HepG2 (cell line): Measurements from ENCODE around the gene GZF1. TPM values are rescaled to one million over a fixed set of nuclear protein-coding genes. Genes with fewer than 3 reads are reported as not detected.

Source experiments
- ATAC-seq: fragments of 200-7000 bp; cut with Tn5 transposase; 3 replicates; pipeline ENCODE4 v1.9.1; 2020; ENCODE audit warnings: mild to moderate bottlenecking, moderate library complexity
- BruUV-seq: library from RNA; stranded (reverse); fragments of 400-500 nt; replicated peaks from 2 replicates; lab custom pipeline; 2021; lab: Mats Ljungman, UMichigan
- CTCF ChIA-PET: fragments of 300-600 bp; formaldehyde crosslinking; extraction: SDS; loops from one replicate; lab custom pipeline; 2021; ENCODE audit warnings: low total read pairs, inconsistent platforms, low intra/inter-chr PET ratio; lab: Yijun Ruan, JAX
- POLR2A ChIA-PET: fragments of 350-600 bp; sonication (Branson Sonifier 250); formaldehyde crosslinking; loops from one replicate; lab custom pipeline; 2020; ENCODE audit warnings: antibody characterized with exemption, inconsistent platforms; lab: Yijun Ruan, JAX
- DNase-seq: peaks from one replicate; pipeline ENCODE4 v3.0.0-alpha.2; 2015; ENCODE audit warnings: low spot score
- FAIRE-seq: peaks from 3 replicates; lab custom pipeline; 2011; peaks lifted over from hg19 to GRCh38; lab: Jason Lieb, UNC
- H2AFZ ChIP-seq: one replicate; pipeline ENCODE4 v1.6.1; 2011; ENCODE audit warnings: low read length, inconsistent platforms
- H3K27ac ChIP-seq: fragments of 300-600 bp; 3 replicates; pipeline ENCODE4 v1.8.0; 2011; ENCODE audit warnings: mixed run types, mild to moderate bottlenecking, mixed read lengths, low read length, inconsistent platforms; ENCODE audit not compliant: insufficient read depth; ENCODE audit errors: extremely low read length
- H3K27me3 ChIP-seq, 2 experiments: fragments of 200-600 bp in 1 of 2; 2 replicates in 1 of 2; 3 replicates in 1 of 2; pipeline versions ENCODE4 v1.6.0 to v1.8.0; 2011; ENCODE audit warnings: low read length in 2 of 2, mild to moderate bottlenecking in 2 of 2, moderate library complexity in 2 of 2, inconsistent platforms in 1 of 2; ENCODE audit not compliant: insufficient read depth in 2 of 2, control insufficient read depth in 1 of 2
- H3K36me3 ChIP-seq, 2 experiments: fragments of 200-600 bp in 1 of 2; replicated peaks in 1 of 2; 2 replicates in 1 of 2; 3 replicates in 1 of 2; pipeline versions ENCODE4 v1.5.1 to v1.8.0; 2011; ENCODE audit warnings: low read length in 2 of 2, inconsistent platforms in 1 of 2; ENCODE audit not compliant: insufficient read depth in 2 of 2, control insufficient read depth in 1 of 2
- H3K4me1 ChIP-seq: 2 replicates; pipeline ENCODE4 v1.5.1; 2012; ENCODE audit warnings: low read length, inconsistent platforms; ENCODE audit not compliant: insufficient read depth
- H3K4me2 ChIP-seq: 2 replicates; pipeline ENCODE4 v1.6.0; 2011; ENCODE audit warnings: low read depth, low read length, inconsistent platforms
- H3K4me3 ChIP-seq, 3 experiments: fragments of 200-600 bp in 1 of 3; sonication (generic), shearing (Covaris generic) in 1 of 3; replicated peaks in 1 of 3; 2 replicates each; pipeline ENCODE4 v1.5.1; 2011 to 2016; ENCODE audit warnings: low read length in 3 of 3, inconsistent platforms in 2 of 3, low read depth in 2 of 3, mild to moderate bottlenecking in 2 of 3, control low read depth in 1 of 3, mixed read lengths in 1 of 3; ENCODE audit not compliant: insufficient read depth in 1 of 3
- H3K79me2 ChIP-seq: one replicate; pipeline ENCODE4 v1.6.1; 2011; ENCODE audit warnings: low read length, inconsistent platforms; ENCODE audit not compliant: insufficient read depth
- H3K9ac ChIP-seq: 2 replicates; pipeline ENCODE4 v1.6.0; 2011; ENCODE audit warnings: mild to moderate bottlenecking, low read depth, low read length, inconsistent platforms; ENCODE audit not compliant: insufficient read depth
- H3K9me3 ChIP-seq: 2 replicates; pipeline ENCODE4 v1.5.1; 2012; ENCODE audit warnings: mild to moderate bottlenecking, low read length
- H4K20me1 ChIP-seq: 2 replicates; pipeline ENCODE4 v1.6.0; 2011; ENCODE audit warnings: inconsistent platforms, mild to moderate bottlenecking, low read length, moderate library complexity; ENCODE audit not compliant: insufficient read depth
- ARID2 ChIP-seq: sonication (generic); formaldehyde crosslinking; IDR thresholded peaks from 2 replicates; pipeline ENCODE4 v1.8.1; 2022; ENCODE audit warnings: mild to moderate bottlenecking, missing genetic modification reagents, borderline replicate concordance
- HOXA3 ChIP-seq: sonication (generic); formaldehyde crosslinking; IDR thresholded peaks from 2 replicates; pipeline ENCODE4 v1.5.0; 2020; ENCODE audit warnings: missing genetic modification reagents
- HOXD1 ChIP-seq: sonication (generic); formaldehyde crosslinking; IDR thresholded peaks from 2 replicates; pipeline ENCODE4 v1.5.0; 2020; ENCODE audit warnings: missing genetic modification reagents
- NAIF1 ChIP-seq: sonication (generic); formaldehyde crosslinking; IDR thresholded peaks from 2 replicates; pipeline ENCODE4 v1.5.0; 2020; ENCODE audit warnings: mild to moderate bottlenecking, missing genetic modification reagents, borderline replicate concordance
- NFIB ChIP-seq: sonication (generic); formaldehyde crosslinking; IDR thresholded peaks from 2 replicates; pipeline ENCODE4 v1.9.0; 2021; ENCODE audit warnings: missing genetic modification reagents, mild to moderate bottlenecking, borderline replicate concordance
- NFKBIZ ChIP-seq: IDR thresholded peaks from 2 replicates; pipeline ENCODE4 v1.6.1; 2018; ENCODE audit warnings: missing genetic modification reagents, missing compliant biosample characterization
- REL ChIP-seq: sonication (generic); formaldehyde crosslinking; conservative IDR thresholded peaks from 2 replicates; pipeline ENCODE4 v1.8.0; 2022; ENCODE audit warnings: mild to moderate bottlenecking, missing genetic modification reagents, moderate library complexity
- TOPORS ChIP-seq: sonication (generic); formaldehyde crosslinking; IDR thresholded peaks from 2 replicates; pipeline ENCODE4 v1.8.0; 2023; ENCODE audit warnings: mild to moderate bottlenecking, missing genetic modification reagents
- ZNF230 ChIP-seq: sonication (generic); formaldehyde crosslinking; IDR thresholded peaks from 2 replicates; pipeline ENCODE4 v1.4.0; 2020; ENCODE audit warnings: mild to moderate bottlenecking, missing genetic modification reagents
- ZNF619 ChIP-seq: sonication (generic); formaldehyde crosslinking; IDR thresholded peaks from 2 replicates; pipeline ENCODE4 v1.4.0; 2020; ENCODE audit warnings: mild to moderate bottlenecking, missing genetic modification reagents
- ZNF670 ChIP-seq: sonication (generic); formaldehyde crosslinking; IDR thresholded peaks from 2 replicates; pipeline ENCODE4 v1.8.0; 2022; ENCODE audit warnings: mild to moderate bottlenecking, missing genetic modification reagents, borderline replicate concordance
- ZNF703 ChIP-seq: sonication (generic); formaldehyde crosslinking; IDR thresholded peaks from 2 replicates; pipeline ENCODE4 v1.5.1; 2020; ENCODE audit warnings: missing genetic modification reagents, mild to moderate bottlenecking, moderate library complexity, borderline replicate concordance
- WGBS: methylation state at CpG from one replicate; pipeline ENCODE4 v1.1.6; 2017; ENCODE audit warnings: low lambda C conversion rate; 5-methylcytosine and 5-hydroxymethylcytosine counted together
- in situ Hi-C: cut with HindIII; loops from 2 replicates; pipeline ENCODE4 v1.10.0; 2017; ENCODE audit warnings: low pct_unique_long_range_greater_than_20kb; ENCODE audit not compliant: extremely low pct_ligation_motif_present
- intact Hi-C: fragments of 100-400 bp; cut with micrococcal nuclease; formaldehyde crosslinking; loops from one replicate; pipeline ENCODE4 v1.10.0; 2022; ENCODE audit not compliant: unreplicated experiment
- polyA plus RNA-seq, 8 experiments: library from polyadenylated mRNA; depleted of rRNA in 3 of 8; stranded (reverse) in 7 of 8; unstranded in 1 of 8; fragments of >200 nt; fragmentation: Illumina TruSeq in 4 of 8; extraction: Trizol in 4 of 8; gene quantifications; 2 replicates each; pipeline versions ENCODE4 v1.2.1 to v1.2.3, GENCODE V29; 2011 to 2016; ENCODE audit warnings: low read depth in 4 of 8, missing spikeins in 1 of 8, mixed read lengths in 1 of 8; ENCODE audit not compliant: insufficient read depth in 1 of 8
- total RNA-seq, 5 experiments: library from RNA; depleted of rRNA; stranded (reverse); fragments of >200 nt; fragmentation: Illumina TruSeq; extraction: Trizol; gene quantifications; 2 replicates each; pipeline ENCODE4 v1.2.3, GENCODE V29; 2016; ENCODE audit warnings: low read depth in 1 of 5
- TF ChIP-seq, protein P1 (sequence below): sonication (generic); formaldehyde crosslinking; IDR thresholded peaks from 2 replicates; pipeline ENCODE4 v1.5.0; 2020; ENCODE audit warnings: mild to moderate bottlenecking, missing genetic modification reagents, moderate library complexity
- TF ChIP-seq, protein P2 (sequence below): sonication (generic); formaldehyde crosslinking; IDR thresholded peaks from 2 replicates; pipeline ENCODE4 v1.4.0; 2020; ENCODE audit warnings: missing genetic modification reagents
- TF ChIP-seq, protein P3 (sequence below): sonication (generic); formaldehyde crosslinking; IDR thresholded peaks from 2 replicates; pipeline ENCODE4 v1.5.1; 2020; ENCODE audit warnings: missing genetic modification reagents, mild to moderate bottlenecking, borderline replicate concordance
- TF ChIP-seq, protein P4 (sequence below): IDR thresholded peaks from 2 replicates; pipeline ENCODE4 v1.6.1; 2016; ENCODE audit warnings: missing compliant biosample characterization, missing genetic modification reagents, borderline replicate concordance

The GZF1 gene
- total and polyA plus RNA-seq, 2 of the 13 experiments (the other 11 are each of a cell fraction or from before 2014, with no cell fraction given) = 16.9 to 26.0 TPM

DNA sequence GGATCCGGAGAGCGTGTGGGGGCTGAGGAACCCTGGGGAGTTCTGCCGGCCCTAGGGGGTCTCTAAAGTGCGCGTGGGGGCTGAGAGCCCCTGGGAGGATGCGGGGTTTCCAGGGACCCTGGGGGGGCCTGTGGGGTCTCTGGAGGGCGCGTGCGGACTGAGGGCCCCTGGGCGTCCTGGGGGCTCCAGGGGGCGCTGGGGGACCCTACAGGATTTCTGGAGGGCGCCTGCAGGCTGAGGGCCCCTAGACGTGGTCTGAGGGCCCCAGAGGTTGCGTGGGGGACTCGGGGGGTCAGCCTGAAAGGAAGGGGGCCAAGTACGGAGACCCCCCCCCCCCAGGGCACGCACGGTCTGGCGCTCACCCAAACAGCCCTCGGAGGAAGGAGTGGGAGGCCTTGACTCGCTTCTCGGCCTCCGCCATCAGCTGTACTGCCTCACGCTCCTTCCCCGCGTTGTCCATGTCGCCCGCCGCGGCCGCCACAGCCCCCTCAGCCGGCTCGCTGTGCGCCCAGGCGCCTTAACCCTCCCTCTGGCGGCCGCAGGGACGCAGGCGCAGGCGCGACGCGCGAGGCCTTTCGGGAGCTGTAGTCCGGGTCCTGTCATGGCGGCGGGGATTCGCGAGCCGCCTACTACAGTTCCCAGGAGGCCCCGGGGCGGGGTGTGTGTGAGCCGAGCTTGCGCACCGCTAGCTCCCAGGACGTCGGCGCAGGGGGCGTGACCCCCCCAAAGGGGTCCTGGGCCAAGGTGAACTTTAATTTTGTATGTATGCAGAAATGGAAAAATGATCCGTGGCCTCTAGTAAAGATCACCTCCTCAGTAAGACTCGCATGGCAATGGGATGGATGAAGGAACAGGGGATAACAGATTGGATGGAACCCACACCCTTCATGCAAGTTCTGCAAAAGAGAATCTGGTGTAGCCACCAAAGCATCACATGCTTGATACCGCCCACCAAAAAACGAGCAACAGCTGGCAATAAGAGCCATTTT lies 59.3 kb downstream of the GZF1 start, which contains the start of gene NAPB:
Gene NAPB (minus strand): TSS at position 546 of the 989 bp plus-strand sequence. CDS start 86 bp downstream, at position 460.
- CTCF ChIA-PET = no interaction called here
- in situ Hi-C loops = no loop called here
- H3K79me2 ChIP-seq = peaks cover 37% of the 10 kb centered on the region
- TF ChIP-seq ZNF230 (CRISPR knock-in tag) = peak; percentile 75; the same call in 1 of the 2 replicates
- no peak for TF ChIP-seq NAIF1 (CRISPR knock-in tag)
- peak; percentile 92; the same call in 1 of the 2 replicates for TF ChIP-seq NFKBIZ (CRISPR knock-in tag)
- TF ChIP-seq ZNF619 (CRISPR knock-in tag) = peak; percentile 71; the same call in 1 of the 2 replicates
- no peak; the same call in 1 of the 2 replicates for TF ChIP-seq ARID2 (CRISPR knock-in tag)
- TF ChIP-seq, protein P1, sequence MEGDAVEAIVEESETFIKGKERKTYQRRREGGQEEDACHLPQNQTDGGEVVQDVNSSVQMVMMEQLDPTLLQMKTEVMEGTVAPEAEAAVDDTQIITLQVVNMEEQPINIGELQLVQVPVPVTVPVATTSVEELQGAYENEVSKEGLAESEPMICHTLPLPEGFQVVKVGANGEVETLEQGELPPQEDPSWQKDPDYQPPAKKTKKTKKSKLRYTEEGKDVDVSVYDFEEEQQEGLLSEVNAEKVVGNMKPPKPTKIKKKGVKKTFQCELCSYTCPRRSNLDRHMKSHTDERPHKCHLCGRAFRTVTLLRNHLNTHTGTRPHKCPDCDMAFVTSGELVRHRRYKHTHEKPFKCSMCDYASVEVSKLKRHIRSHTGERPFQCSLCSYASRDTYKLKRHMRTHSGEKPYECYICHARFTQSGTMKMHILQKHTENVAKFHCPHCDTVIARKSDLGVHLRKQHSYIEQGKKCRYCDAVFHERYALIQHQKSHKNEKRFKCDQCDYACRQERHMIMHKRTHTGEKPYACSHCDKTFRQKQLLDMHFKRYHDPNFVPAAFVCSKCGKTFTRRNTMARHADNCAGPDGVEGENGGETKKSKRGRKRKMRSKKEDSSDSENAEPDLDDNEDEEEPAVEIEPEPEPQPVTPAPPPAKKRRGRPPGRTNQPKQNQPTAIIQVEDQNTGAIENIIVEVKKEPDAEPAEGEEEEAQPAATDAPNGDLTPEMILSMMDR (CRISPR knock-in tag) = peak; percentile 53; the same call in 1 of the 2 replicates
- peak; percentile 60 for TF ChIP-seq HOXD1 (CRISPR knock-in tag)
- TF ChIP-seq, protein P2, sequence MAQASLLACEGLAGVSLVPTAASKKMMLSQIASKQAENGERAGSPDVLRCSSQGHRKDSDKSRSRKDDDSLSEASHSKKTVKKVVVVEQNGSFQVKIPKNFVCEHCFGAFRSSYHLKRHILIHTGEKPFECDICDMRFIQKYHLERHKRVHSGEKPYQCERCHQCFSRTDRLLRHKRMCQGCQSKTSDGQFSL = peak; percentile 85
- TF ChIP-seq, protein P3, sequence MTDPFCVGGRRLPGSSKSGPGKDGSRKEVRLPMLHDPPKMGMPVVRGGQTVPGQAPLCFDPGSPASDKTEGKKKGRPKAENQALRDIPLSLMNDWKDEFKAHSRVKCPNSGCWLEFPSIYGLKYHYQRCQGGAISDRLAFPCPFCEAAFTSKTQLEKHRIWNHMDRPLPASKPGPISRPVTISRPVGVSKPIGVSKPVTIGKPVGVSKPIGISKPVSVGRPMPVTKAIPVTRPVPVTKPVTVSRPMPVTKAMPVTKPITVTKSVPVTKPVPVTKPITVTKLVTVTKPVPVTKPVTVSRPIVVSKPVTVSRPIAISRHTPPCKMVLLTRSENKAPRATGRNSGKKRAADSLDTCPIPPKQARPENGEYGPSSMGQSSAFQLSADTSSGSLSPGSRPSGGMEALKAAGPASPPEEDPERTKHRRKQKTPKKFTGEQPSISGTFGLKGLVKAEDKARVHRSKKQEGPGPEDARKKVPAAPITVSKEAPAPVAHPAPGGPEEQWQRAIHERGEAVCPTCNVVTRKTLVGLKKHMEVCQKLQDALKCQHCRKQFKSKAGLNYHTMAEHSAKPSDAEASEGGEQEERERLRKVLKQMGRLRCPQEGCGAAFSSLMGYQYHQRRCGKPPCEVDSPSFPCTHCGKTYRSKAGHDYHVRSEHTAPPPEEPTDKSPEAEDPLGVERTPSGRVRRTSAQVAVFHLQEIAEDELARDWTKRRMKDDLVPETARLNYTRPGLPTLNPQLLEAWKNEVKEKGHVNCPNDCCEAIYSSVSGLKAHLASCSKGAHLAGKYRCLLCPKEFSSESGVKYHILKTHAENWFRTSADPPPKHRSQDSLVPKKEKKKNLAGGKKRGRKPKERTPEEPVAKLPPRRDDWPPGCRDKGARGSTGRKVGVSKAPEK (CRISPR knock-in tag) = peak; percentile 87; the same call in 1 of the 2 replicates
- no peak for TF ChIP-seq TOPORS (CRISPR knock-in tag)
- TF ChIP-seq NFIB (CRISPR knock-in tag) = no peak
- TF ChIP-seq REL (CRISPR knock-in tag) = no peak
- TF ChIP-seq HOXA3 = peak; percentile 89
- TF ChIP-seq ZNF703 = no peak
- TF ChIP-seq, protein P4, sequence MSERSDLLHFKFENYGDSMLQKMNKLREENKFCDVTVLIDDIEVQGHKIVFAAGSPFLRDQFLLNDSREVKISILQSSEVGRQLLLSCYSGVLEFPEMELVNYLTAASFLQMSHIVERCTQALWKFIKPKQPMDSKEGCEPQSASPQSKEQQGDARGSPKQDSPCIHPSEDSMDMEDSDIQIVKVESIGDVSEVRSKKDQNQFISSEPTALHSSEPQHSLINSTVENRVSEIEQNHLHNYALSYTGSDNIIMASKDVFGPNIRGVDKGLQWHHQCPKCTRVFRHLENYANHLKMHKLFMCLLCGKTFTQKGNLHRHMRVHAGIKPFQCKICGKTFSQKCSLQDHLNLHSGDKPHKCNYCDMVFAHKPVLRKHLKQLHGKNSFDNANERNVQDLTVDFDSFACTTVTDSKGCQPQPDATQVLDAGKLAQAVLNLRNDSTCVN (CRISPR knock-in tag) = peak; percentile 91
- peak; percentile 62; the same call in 1 of the 2 replicates for TF ChIP-seq ZNF670 (CRISPR knock-in tag)

More for the DNA sequence above, 59.3 kb downstream of the GZF1 start, which contains the start of gene NAPB:
- Histone ChIP-seq H3K4me1 (peaks cover 62% of the 10 kb centered on the region), H4K20me1 (peaks cover 7% of the 10 kb centered on the region; the same call in 1 of the 2 replicates), H3K9ac (peak within 1 kb of the TSS; percentile 85), H3K27me3 (no peaks in the 10 kb centered on the region), H3K4me3 (peak within 1 kb of the TSS; percentile 76 to 99 (median 93)), H2AFZ (peak within 1 kb of the TSS; percentile 89), H3K27ac (peak within 1 kb of the TSS; percentile 66), H3K4me2 (peak within 1 kb of the TSS; percentile 94), H3K36me3 (no peaks in the 10 kb centered on the region), H3K9me3 (no peaks in the 10 kb centered on the region)
- ATAC-seq = peak; percentile 98
- intact Hi-C loops = loop anchor here (5.0 kb wide), 1 partner anchor 69 kb away; the partner anchor contains the start of gene NXT1
- FAIRE-seq = peak; percentile 53
- POLR2A ChIA-PET = interaction anchor here (0.7 to 5.0 kb wide), 20 partner anchors 9 to 909 kb away, joined by 3 to 56 read pairs (median 7); partner anchors contain the start of genes CST3, GZF1 and NXT1
- 1% methylated on average over 55 of the region's 64 CpGs for WGBS
- DNase-seq = peak; percentile 92
- BruUV-seq = no TSS peak
